GM19468 (cell line): ENCODE data around the gene AFAP1.

ENCODE experiments used
- ATAC-seq: cut with Tn5 transposase; IDR thresholded peaks from one replicate; pipeline ENCODE4 v1.9.1; 2021; ENCODE audit warnings: mild to moderate bottlenecking, moderate library complexity, moderate number of reproducible peaks; ENCODE audit not compliant: unreplicated experiment; ENCODE audit errors: extremely low read depth

The AFAP1 gene

GRCh38 chr4:7798178-7798995 lies 141.3 kb downstream of the AFAP1 start:
- ATAC-seq, result no peak

DNA sequence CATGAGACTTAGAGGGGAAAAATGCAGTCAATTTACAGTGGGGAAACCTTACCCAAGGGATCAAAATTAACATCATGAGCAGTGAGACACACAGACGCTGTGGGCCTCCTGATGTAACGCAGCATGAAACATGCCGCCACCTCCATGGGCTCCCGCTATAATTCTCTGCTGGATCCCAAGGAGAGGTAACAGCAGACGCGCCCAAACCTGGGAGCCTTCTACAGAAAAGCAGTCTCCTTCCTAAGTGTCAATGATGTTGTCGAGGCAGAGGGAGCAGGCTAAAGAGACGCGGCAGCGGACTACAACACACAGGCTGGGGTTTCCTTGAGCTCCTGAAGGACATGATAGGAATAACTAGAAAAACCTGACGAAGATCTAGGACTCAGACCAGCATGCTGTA lies 142.3 kb downstream of the AFAP1 start:
- ATAC-seq, result no peak

DNA sequence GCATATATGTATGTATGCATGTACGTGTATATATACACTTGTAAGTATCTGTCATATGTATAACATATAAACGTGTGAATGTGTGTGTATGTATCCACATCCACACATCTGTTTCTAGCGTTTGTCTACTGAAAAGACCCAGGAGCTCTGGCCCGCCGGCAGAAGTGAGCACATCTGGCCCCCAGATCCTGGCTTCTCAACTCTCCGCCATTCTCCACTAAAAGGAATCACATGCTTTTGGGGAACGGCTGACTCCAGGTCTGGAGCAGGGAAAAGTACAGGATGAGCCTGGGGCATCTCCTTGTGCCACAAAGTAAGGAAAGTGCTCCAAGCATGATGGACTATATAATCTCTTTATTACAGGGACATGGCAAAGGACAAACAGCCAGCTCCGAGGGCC lies 143.7 kb downstream of the AFAP1 start:
- no peak for ATAC-seq

GRCh38 chr4:7793186-7793585 lies 146.5 kb downstream of the AFAP1 start:
- no peak for ATAC-seq

GRCh38 chr4:7792616-7793015 lies 147.0 kb downstream of the AFAP1 start:
- ATAC-seq, result no peak

DNA sequence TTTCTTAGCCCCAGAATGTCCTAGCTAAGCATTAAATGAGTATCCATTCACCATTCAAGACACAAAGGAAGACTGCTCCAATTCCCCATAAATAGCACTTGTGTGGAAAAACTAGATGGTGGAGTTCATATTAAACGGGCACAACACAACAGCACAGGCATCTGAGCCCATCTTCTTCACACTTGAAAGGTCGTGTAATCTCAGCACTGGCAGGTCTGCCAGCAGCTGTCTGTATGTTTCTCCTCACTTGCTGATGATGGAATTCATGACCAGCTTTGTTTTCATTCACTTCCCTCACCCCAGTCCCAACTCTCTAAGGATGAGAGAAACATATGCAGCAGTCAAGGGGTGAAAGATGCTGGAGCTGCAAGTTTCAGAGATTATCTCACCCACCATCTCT lies 148.7 kb downstream of the AFAP1 start:
- no peak for ATAC-seq

GRCh38 chr4:7790023-7790422 lies 149.6 kb downstream of the AFAP1 start:
- ATAC-seq, result no peak

- ATAC-seq, result no peak
Observed at GRCh38 chr4:7788694-7789425, 150.8 kb downstream of the AFAP1 start.

DNA sequence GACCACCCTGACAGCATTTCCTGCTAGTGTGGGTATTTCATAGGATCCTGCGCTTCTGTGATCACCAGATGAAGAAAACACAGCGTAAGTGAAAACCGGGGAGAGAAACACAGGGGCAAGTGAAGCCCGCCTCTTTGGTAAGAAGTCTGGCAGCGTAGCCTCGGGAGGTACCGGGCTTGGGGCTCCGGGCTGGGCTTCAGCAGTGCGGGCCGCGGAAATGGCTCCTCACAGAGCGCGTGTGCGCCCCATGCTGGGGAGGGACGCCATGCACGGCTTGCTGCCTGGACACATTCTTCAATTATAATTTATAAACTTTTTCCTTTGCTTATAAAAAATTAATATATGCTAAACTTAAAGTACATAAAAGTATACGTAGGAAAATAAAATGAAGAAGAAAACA lies 151.5 kb downstream of the AFAP1 start:
- ATAC-seq, result no peak

DNA sequence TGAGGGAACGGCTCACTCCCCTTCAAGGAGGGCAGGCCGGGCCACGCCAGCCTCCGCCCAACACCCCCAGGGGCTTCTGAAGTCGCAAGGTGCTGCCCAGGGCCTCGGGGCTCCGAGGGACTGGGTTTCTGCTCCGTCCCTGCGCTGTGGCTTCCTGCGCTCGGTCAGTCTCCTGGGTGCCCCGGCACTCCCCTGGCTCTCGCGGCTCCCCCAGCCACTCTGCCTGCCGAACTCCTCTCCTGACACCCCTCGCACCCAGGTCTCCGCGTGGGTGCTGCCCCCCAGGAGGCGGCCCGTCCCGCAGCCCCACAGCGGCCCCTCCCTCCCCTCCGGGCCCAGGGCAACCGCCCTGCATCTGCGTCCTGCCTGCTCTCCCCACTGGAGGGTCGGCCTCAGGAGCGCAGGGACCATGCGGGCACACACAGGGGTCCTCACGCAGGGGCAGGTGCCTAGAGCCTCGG lies 151.9 kb downstream of the AFAP1 start:
- ATAC-seq, result no peak

GRCh38 chr4:7787067-7787466 lies 152.6 kb downstream of the AFAP1 start:
- no peak for ATAC-seq

- ATAC-seq, result no peak
Observed at GRCh38 chr4:7786517-7786916, 153.1 kb downstream of the AFAP1 start.

GRCh38 chr4:7786040-7786439 lies 153.6 kb downstream of the AFAP1 start:
- ATAC-seq, result no peak

DNA sequence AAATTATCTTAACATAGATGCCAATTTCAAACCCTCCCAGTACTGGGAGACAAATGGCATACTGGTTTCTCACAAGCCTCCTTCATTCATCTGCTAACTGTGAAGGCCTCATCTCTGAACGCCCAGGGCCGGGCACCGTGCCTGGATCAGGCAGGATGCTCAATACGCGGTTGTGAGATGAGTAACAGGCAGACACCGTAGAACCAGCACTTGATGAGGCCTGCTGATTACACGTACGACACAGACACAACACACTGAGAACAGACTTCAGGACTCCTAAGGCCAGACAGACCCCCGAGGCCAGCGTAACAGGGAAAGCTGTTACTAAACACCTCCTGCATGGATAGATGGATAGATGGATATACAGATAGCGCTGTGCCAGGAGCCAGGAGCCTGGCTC lies 154.6 kb downstream of the AFAP1 start:
- ATAC-seq, result no peak

DNA sequence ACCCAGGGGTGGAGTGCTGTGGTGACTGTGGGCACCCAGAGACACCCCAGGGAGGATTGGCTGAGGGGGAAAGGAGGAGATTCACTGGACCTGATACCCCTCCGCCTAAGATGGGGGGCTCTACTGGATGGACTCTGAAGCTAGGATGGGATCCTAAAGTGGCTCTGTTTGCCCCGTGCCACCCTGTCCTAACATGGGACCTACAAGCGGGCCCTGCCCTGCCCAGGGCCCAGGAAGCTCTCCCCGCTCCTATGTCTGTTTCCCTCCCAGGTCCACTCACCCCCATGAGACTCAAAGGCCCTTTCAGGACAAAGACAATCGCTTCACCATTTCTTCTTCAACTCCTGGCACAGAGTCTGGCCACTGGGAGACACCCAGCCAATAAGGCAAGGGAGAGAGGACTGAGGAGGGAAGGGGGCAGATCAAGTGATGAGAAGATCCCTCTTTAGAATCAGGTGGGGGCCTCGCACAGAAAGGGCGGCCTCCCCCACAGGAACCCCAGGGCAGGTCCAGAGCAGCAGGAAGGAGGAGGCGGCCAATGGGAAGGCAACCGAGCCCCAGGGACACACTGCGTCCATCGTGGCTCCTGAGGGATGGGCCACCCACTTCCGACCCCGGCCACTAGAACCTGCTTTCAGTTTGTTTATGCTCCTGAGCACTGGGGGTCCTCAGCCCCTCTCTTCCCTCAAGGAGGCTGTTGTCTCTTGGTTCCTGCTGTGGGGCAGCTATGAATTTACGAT lies 155.4 kb downstream of the AFAP1 start:
- no peak for ATAC-seq

GRCh38 chr4:7783541-7783940 lies 156.1 kb downstream of the AFAP1 start:
- no peak for ATAC-seq

- ATAC-seq, result no peak
Observed at GRCh38 chr4:7782783-7783182, 156.9 kb downstream of the AFAP1 start.

GRCh38 chr4:7781993-7782392 lies 157.7 kb downstream of the AFAP1 start:
- ATAC-seq, result no peak

- ATAC-seq, result no peak
Observed at GRCh38 chr4:7781366-7781765, 158.3 kb downstream of the AFAP1 start.

- no peak for ATAC-seq
Observed at GRCh38 chr4:7780751-7781348, 158.8 kb downstream of the AFAP1 start.

GRCh38 chr4:7779432-7779768 lies 160.3 kb downstream of the AFAP1 start:
- ATAC-seq, result no peak
